ENCODE results near the gene PSMA6. TPM values are rescaled to one million over a fixed set of nuclear protein-coding genes. Genes with fewer than 3 reads are reported as not detected.

PSMA6 gene
- total and polyA plus RNA-seq, 4 experiments from 2014 or later, result 84.6 to 413 (median 207) TPM

GRCh38 chr14:35304812-35305462 lies 12.8 kb downstream of the PSMA6 start:
- no peak for DNase-seq
- CTCF ChIA-PET (ENCODE audit: partially characterized antibody), result interaction anchor here (0.7 to 1.5 kb wide), 2 partner anchors 80 to 85 kb away, joined by 3 read pairs; no protein-coding TSS in a partner anchor

DNA sequence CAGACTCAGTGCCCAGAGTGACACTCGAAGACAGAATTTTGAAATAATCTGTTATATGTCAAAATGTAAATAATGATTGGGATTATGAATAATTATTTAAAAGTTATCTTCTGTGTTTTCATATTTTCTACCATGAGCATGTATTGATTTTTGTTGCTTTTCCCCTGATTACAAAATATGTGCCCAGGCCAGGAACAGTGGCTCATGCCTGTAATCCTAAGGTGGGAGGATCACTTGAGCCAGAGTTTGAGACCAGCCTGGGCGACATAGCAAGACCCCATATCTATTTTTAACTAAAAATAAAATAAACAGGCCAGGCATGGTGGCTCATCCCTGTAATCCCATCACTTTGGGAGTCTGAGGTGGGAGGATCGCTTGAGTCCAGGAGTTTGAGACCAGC lies 13.5 kb downstream of the PSMA6 start:
- Histone ChIP-seq H3K27me3 (ENCODE audit: insufficient read depth, low read length) (no peaks in the 10 kb centered on the region), H3K4me3 (ENCODE audit: low read length in 2 of 2) (no peak overlapping the region), H3K4me1 (ENCODE audit: insufficient read depth, low read length) (peaks cover 37% of the 10 kb centered on the region), H3K36me3 (ENCODE audit: insufficient read depth, low read length) (peaks cover 7% of the 10 kb centered on the region), H3K27ac (ENCODE audit: low read depth, low read length) (no peak overlapping the region), H3K9me3 (ENCODE audit: control insufficient read depth in 1 of 2, low read length in 2 of 2) (no peaks in the 10 kb centered on the region)
- CTCF ChIA-PET (ENCODE audit: partially characterized antibody), result interaction anchor here (0.7 to 1.5 kb wide), 3 partner anchors 79 to 165 kb away, joined by 3 read pairs; no protein-coding TSS in a partner anchor
- POLR2A ChIA-PET (ENCODE audit: partially characterized antibody), result interaction anchor here (0.6 to 7.0 kb wide), 3 partner anchors 27 to 216 kb away, joined by 3 to 49 read pairs (median 4); partner anchors contain the start of gene NFKBIA
- Mint-ChIP-seq H3K4me1 (peaks cover 26 to 42% (median 32%) of the 10 kb centered on the region in 4 donors), H3K9me3 (no peaks in the 10 kb centered on the region), H3K36me3 (peaks cover 17 to 32% of the 10 kb centered on the region in 2 donors), H3K27me3 (no peaks in the 10 kb centered on the region), H3K27ac (peak overlapping the region in 2 of 7 donors; percentile 15 to 48), H3K4me3 (no peak overlapping the region)
- DNase-seq, result no peak
- intact Hi-C loops (cut with micrococcal nuclease), result no loop called here

More at GRCh38 chr14:35304812-35305462, 12.8 kb downstream of the PSMA6 start:
- Histone ChIP-seq H3K27ac (ENCODE audit: low read depth, low read length) (no peak overlapping the region), H3K4me3 (ENCODE audit: low read length in 2 of 2) (no peak overlapping the region), H3K4me1 (ENCODE audit: insufficient read depth, low read length) (peaks cover 44% of the 10 kb centered on the region), H3K9me3 (ENCODE audit: control insufficient read depth in 1 of 2, low read length in 2 of 2) (no peaks in the 10 kb centered on the region), H3K36me3 (ENCODE audit: insufficient read depth, low read length) (no peaks in the 10 kb centered on the region), H3K27me3 (ENCODE audit: insufficient read depth, low read length) (no peaks in the 10 kb centered on the region)
- no peak overlapping the region for H3K4me3 Mint-ChIP-seq
- H3K4me1 Mint-ChIP-seq, result peaks cover 30 to 49% (median 38%) of the 10 kb centered on the region in 4 donors
- no peaks in the 10 kb centered on the region for H3K9me3 Mint-ChIP-seq
- H3K27me3 Mint-ChIP-seq, result no peaks in the 10 kb centered on the region
- intact Hi-C loops (cut with micrococcal nuclease), result no loop called here
- POLR2A ChIA-PET (ENCODE audit: partially characterized antibody), result interaction anchor here (0.6 to 7.0 kb wide), 4 partner anchors 12 to 215 kb away, joined by 3 to 49 read pairs (median 6); partner anchors contain the start of genes NFKBIA and PSMA6
- peak overlapping the region in 1 of 7 donors; percentile 68 for H3K27ac Mint-ChIP-seq
- H3K36me3 Mint-ChIP-seq, result peaks cover 12 to 26% of the 10 kb centered on the region in 2 donors

DNA sequence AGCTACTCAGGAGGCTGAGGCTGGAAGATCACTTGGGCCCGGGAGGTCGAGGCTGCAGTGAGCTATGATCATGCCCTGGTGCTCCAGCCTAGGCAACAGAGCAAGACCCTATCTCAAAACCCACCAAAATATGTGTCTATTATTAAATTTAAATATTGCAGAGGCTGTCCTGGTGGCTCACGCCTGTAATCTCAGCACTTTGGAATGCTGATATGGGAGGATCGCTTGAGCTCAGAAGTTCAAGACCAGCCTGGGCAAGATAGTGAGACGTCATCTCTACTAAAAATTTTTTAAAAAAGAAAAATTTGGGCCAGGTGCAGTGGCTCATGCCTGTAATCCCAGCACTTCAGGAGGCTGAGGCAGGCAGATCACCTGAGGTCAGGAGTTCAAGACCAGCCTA lies 13.9 kb downstream of the PSMA6 start:
- DNase-seq, result no peak
- intact Hi-C loops (cut with micrococcal nuclease), result no loop called here
- Histone ChIP-seq H3K27ac (ENCODE audit: low read depth, low read length) (no peak overlapping the region), H3K9me3 (ENCODE audit: control insufficient read depth in 1 of 2, low read length in 2 of 2) (no peaks in the 10 kb centered on the region), H3K36me3 (ENCODE audit: insufficient read depth, low read length) (peaks cover 12% of the 10 kb centered on the region), H3K4me3 (ENCODE audit: low read length in 2 of 2) (no peak overlapping the region), H3K4me1 (ENCODE audit: insufficient read depth, low read length) (peaks cover 32% of the 10 kb centered on the region), H3K27me3 (ENCODE audit: insufficient read depth, low read length) (no peaks in the 10 kb centered on the region)
- POLR2A ChIA-PET (ENCODE audit: partially characterized antibody), result interaction anchor here (1.2 to 1.3 kb wide), 2 partner anchors 14 to 98 kb away, joined by 3 to 6 read pairs; partner anchors contain the start of gene PSMA6
- Mint-ChIP-seq H3K4me1 (peaks cover 21 to 37% (median 27%) of the 10 kb centered on the region in 4 donors), H3K9me3 (no peaks in the 10 kb centered on the region), H3K27me3 (no peaks in the 10 kb centered on the region), H3K36me3 (peaks cover 22 to 35% of the 10 kb centered on the region in 2 donors), H3K4me3 (no peak overlapping the region), H3K27ac (peak overlapping the region in 2 of 7 donors; percentile 48 to 50)
- CTCF ChIA-PET (ENCODE audit: partially characterized antibody), result interaction anchor here (0.6 to 1.5 kb wide), 4 partner anchors 9 to 166 kb away, joined by 3 to 5 read pairs (median 3); no protein-coding TSS in a partner anchor

- Mint-ChIP-seq H3K4me3 (no peak overlapping the region), H3K9me3 (no peaks in the 10 kb centered on the region), H3K27me3 (no peaks in the 10 kb centered on the region), H3K36me3 (peaks cover 46 to 56% of the 10 kb centered on the region in 2 donors), H3K4me1 (peaks cover 0 to 4% (median 0%) of the 10 kb centered on the region in 4 donors), H3K27ac (peak overlapping the region in 1 of 7 donors; percentile 74)
- intact Hi-C loops (cut with micrococcal nuclease), result no loop called here
- no peak for DNase-seq
- no peaks in the 10 kb centered on the region for H3K9me3 ChIP-seq (ENCODE audit: control insufficient read depth in 1 of 2, low read length in 2 of 2)
- ChIA-PET POLR2A (ENCODE audit: partially characterized antibody) (no interaction called here), CTCF (ENCODE audit: partially characterized antibody) (interaction anchor here (1.2 kb wide), 1 partner anchor 68 kb away, joined by 3 read pairs; no protein-coding TSS in a partner anchor)
- H3K4me1 ChIP-seq (ENCODE audit: insufficient read depth, low read length), result no peaks in the 10 kb centered on the region
- H3K27me3 ChIP-seq (ENCODE audit: insufficient read depth, low read length), result no peaks in the 10 kb centered on the region
- no peak overlapping the region for H3K4me3 ChIP-seq (ENCODE audit: low read length in 2 of 2)
- peaks cover 43% of the 10 kb centered on the region for H3K36me3 ChIP-seq (ENCODE audit: insufficient read depth, low read length)
- no peak overlapping the region for H3K27ac ChIP-seq (ENCODE audit: low read depth, low read length)
Measured at GRCh38 chr14:35317820-35318219, 25.6 kb downstream of the PSMA6 start.

DNA sequence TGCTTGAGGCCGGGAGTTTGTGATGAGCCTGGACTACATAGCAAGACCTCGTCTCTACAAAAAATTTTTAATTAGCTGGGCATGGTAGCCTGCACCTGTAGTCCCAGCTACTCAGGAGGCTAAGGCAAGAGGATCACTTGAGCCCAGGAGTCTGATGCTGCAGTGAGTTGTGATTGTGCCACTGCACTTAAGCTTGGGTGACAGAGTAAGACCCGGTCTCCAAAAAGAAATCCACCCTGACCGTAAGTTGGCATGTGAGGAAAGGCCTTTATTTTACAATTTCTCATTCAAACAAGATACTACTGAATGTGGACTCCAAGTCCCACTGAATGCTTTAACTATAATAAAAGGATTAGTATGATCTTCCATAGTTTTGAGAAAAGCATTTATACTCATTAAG lies 27.3 kb downstream of the PSMA6 start:
- Histone ChIP-seq H3K36me3 (ENCODE audit: insufficient read depth, low read length) (peaks cover 28% of the 10 kb centered on the region), H3K27ac (ENCODE audit: low read depth, low read length) (no peak overlapping the region), H3K9me3 (ENCODE audit: control insufficient read depth in 1 of 2, low read length in 2 of 2) (no peaks in the 10 kb centered on the region), H3K4me3 (ENCODE audit: low read length in 2 of 2) (no peak overlapping the region), H3K27me3 (ENCODE audit: insufficient read depth, low read length) (no peaks in the 10 kb centered on the region), H3K4me1 (ENCODE audit: insufficient read depth, low read length) (no peaks in the 10 kb centered on the region)
- Mint-ChIP-seq H3K4me3 (no peak overlapping the region), H3K36me3 (peaks cover 35 to 42% of the 10 kb centered on the region in 2 donors), H3K27ac (peak overlapping the region in 1 of 7 donors; percentile 61), H3K4me1 (peaks cover 0 to 4% (median 0%) of the 10 kb centered on the region in 4 donors), H3K27me3 (no peaks in the 10 kb centered on the region), H3K9me3 (no peaks in the 10 kb centered on the region)
- intact Hi-C loops (cut with micrococcal nuclease), result no loop called here
- CTCF ChIA-PET (ENCODE audit: partially characterized antibody), result no interaction called here
- DNase-seq, result no peak
- POLR2A ChIA-PET (ENCODE audit: partially characterized antibody), result interaction anchor here (1.0 to 1.3 kb wide), 2 partner anchors 85 to 97 kb away, joined by 3 to 4 read pairs; partner anchors contain the start of gene NFKBIA

- no peaks in the 10 kb centered on the region for H3K9me3 Mint-ChIP-seq
- H3K4me3 ChIP-seq (ENCODE audit: low read length in 2 of 2), result no peak overlapping the region
- peaks cover 26 to 34% of the 10 kb centered on the region in 2 donors for H3K36me3 Mint-ChIP-seq
- POLR2A ChIA-PET (ENCODE audit: partially characterized antibody), result interaction anchor here (0.8 kb wide), 1 partner anchor 84 kb away, joined by 3 read pairs; the partner anchor contains the start of gene NFKBIA
- H3K4me3 Mint-ChIP-seq, result no peak overlapping the region
- peaks cover 0 to 4% (median 0%) of the 10 kb centered on the region in 4 donors for H3K4me1 Mint-ChIP-seq
- no peaks in the 10 kb centered on the region for H3K27me3 ChIP-seq (ENCODE audit: insufficient read depth, low read length)
- no peaks in the 10 kb centered on the region for H3K9me3 ChIP-seq (ENCODE audit: control insufficient read depth in 1 of 2, low read length in 2 of 2)
- intact Hi-C loops (cut with micrococcal nuclease), result no loop called here
- H3K36me3 ChIP-seq (ENCODE audit: insufficient read depth, low read length), result peaks cover 22% of the 10 kb centered on the region
- H3K4me1 ChIP-seq (ENCODE audit: insufficient read depth, low read length), result no peaks in the 10 kb centered on the region
- H3K27ac ChIP-seq (ENCODE audit: low read depth, low read length), result no peak overlapping the region
- no peaks in the 10 kb centered on the region for H3K27me3 Mint-ChIP-seq
- peak overlapping the region in 2 of 7 donors; percentile 4 to 56 for H3K27ac Mint-ChIP-seq
- CTCF ChIA-PET (ENCODE audit: partially characterized antibody), result no interaction called here
- no peak for DNase-seq
Measured at GRCh38 chr14:35320472-35320871, 28.3 kb downstream of the PSMA6 start.

- no peaks in the 10 kb centered on the region for H3K4me1 Mint-ChIP-seq
- no peak overlapping the region for H3K27ac Mint-ChIP-seq
- ChIA-PET CTCF (ENCODE audit: partially characterized antibody) (interaction anchor here (0.7 kb wide), 1 partner anchor 27 kb away, joined by 3 read pairs; no protein-coding TSS in a partner anchor), POLR2A (ENCODE audit: partially characterized antibody) (interaction anchor here (1.5 kb wide), 1 partner anchor 76 kb away, joined by 3 read pairs; no protein-coding TSS in a partner anchor)
- no peaks in the 10 kb centered on the region for H3K36me3 Mint-ChIP-seq
- H3K4me3 ChIP-seq (ENCODE audit: low read length in 2 of 2), result no peak overlapping the region
- H3K4me3 Mint-ChIP-seq, result no peak overlapping the region
- intact Hi-C loops (cut with micrococcal nuclease), result no loop called here
- H3K4me1 ChIP-seq (ENCODE audit: insufficient read depth, low read length), result no peaks in the 10 kb centered on the region
- H3K27me3 ChIP-seq (ENCODE audit: insufficient read depth, low read length), result no peaks in the 10 kb centered on the region
- H3K9me3 Mint-ChIP-seq, result no peaks in the 10 kb centered on the region
- no peak overlapping the region for H3K27ac ChIP-seq (ENCODE audit: low read depth, low read length)
- DNase-seq, result no peak
- H3K27me3 Mint-ChIP-seq, result no peaks in the 10 kb centered on the region
- H3K36me3 ChIP-seq (ENCODE audit: insufficient read depth, low read length), result no peaks in the 10 kb centered on the region
- H3K9me3 ChIP-seq (ENCODE audit: control insufficient read depth in 1 of 2, low read length in 2 of 2), result no peaks in the 10 kb centered on the region
Measured at GRCh38 chr14:35326375-35326774, 34.2 kb downstream of the PSMA6 start.
